Activated CD4-positive, alpha-beta T cell treated with anti-CD3 and anti-CD28 coated beads, Interleukin-2, amount 10 ng/mL, durations not matched to agents 7 days and 5 days (primary cell): ENCODE measurements around the gene GPR157. TPM values are rescaled to one million over a fixed set of nuclear protein-coding genes. Genes with fewer than 3 reads are reported as not detected.
A peak's percentile ranks its signal among the peaks of the same experiment; 100 is the strongest.
"Not testable (repeated sequence)": the region's sequence is repeated elsewhere in the genome, so short reads cannot be mapped to it uniquely, and the experiment has no call there.

Source experiments
- CTCF ChIA-PET: fragments of 350-600 bp; sonication (Branson Sonifier 250); formaldehyde crosslinking; loops from one replicate; lab custom pipeline; 2021; ENCODE audit warnings: antibody characterized with exemption; lab: Charles Lee
- POLR2A ChIA-PET: fragments of 350-600 bp; sonication (Branson Sonifier 250); formaldehyde crosslinking; loops from one replicate; lab custom pipeline; 2021; ENCODE audit warnings: antibody characterized with exemption; lab: Charles Lee
- DNase-seq: peaks from one replicate; pipeline ENCODE4 v3.0.0-alpha.2; 2020
- H3K27ac Mint-ChIP-seq: one replicate; pipeline ENCODE4 v1.8.0; 2021; ENCODE audit warnings: mild to moderate bottlenecking, moderate library complexity, mixed read lengths
- H3K27me3 Mint-ChIP-seq: one replicate; pipeline ENCODE4 v1.8.0; 2021; ENCODE audit warnings: mixed read lengths
- H3K36me3 Mint-ChIP-seq: one replicate; pipeline ENCODE4 v1.8.0; 2021; ENCODE audit warnings: low read depth, mixed read lengths
- H3K4me1 Mint-ChIP-seq: one replicate; pipeline ENCODE4 v1.8.0; 2021; ENCODE audit warnings: mixed read lengths
- H3K4me3 Mint-ChIP-seq: one replicate; pipeline ENCODE4 v1.8.0; 2021; ENCODE audit warnings: mild to moderate bottlenecking, moderate library complexity, mixed read lengths
- H3K9me3 Mint-ChIP-seq: one replicate; pipeline ENCODE4 v1.8.0; 2021; ENCODE audit warnings: mixed read lengths
- total RNA-seq, 2 experiments: library from RNA; stranded (reverse); gene quantifications; one replicate each; pipeline ENCODE4 v1.2.3, GENCODE V29; 2021

GPR157 gene
- total RNA-seq, 2 experiments from 2014 or later: 3.4 to 5.7 TPM

DNA sequence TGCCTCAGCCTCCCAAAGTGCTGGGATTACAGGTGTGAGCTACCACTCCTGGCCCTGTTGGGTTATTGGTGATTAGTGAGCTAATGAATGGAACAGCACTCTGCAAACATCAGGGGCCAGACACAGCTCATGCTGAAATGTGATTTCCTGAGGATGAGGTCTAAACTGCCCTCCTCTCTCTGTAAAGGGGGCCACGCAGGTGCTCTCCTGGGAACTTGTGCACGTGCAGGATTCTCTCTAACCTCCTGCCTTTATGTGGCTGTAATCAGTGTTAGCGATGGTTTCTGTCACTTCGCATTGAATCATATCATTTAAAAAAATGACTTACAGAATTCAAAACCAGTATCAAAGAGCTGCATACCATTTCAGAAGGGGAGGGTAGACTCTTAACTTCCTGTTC, 3.6 kb downstream of the GPR157 start:
- no peaks in the 10 kb centered on the region for H3K36me3 Mint-ChIP-seq
- H3K4me1 Mint-ChIP-seq: peaks cover 52% of the 10 kb centered on the region
- H3K27ac Mint-ChIP-seq: no peak overlapping the region
- no peak overlapping the region for H3K4me3 Mint-ChIP-seq
- CTCF ChIA-PET: interaction anchor here (0.7 to 1.5 kb wide), 2 partner anchors 15 to 76 kb away, joined by 3 to 5 read pairs; no protein-coding TSS in a partner anchor
- POLR2A ChIA-PET: no interaction called here
- H3K27me3 Mint-ChIP-seq: peaks cover 2% of the 10 kb centered on the region
- DNase-seq: no peak
- H3K9me3 Mint-ChIP-seq: no peaks in the 10 kb centered on the region

DNA sequence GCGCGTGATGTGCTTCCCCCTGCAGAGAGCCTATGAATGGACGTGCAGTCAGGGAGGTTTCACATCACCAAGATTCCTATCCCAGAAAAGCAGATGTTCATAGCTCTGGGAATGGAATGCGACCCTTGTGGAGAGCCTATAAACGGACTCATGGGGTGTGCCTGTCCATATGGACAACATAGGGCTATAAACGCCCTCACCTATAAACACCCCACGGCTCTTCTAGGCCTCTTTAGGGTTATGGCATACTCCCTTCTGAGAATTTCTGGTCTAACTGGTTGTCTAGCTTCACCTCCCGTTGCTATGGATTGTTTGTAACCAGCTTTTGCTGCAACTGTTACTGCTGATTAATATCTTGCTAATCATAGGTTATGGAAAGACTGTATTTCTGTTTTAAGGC, 4.5 kb downstream of the GPR157 start:
- POLR2A ChIA-PET: not testable (repeated sequence)

DNA sequence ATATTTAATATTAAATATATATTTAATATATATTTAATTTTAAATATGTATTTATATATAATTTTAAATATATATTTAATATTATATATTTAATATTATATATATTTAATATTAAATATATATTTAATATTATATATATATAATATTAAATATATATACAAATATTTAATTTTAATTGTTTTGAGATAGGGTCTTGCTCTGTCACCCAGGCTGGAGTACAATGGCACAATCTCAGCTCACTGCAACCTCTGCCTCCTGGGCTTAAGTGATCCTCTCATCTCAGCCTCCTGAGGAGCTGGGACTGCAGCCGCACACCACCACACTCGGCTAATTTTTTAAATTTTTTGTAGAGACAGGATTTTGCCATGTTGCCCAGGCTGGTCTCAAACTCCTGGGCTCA, 5.2 kb downstream of the GPR157 start:
- POLR2A ChIA-PET, H3K9me3 Mint-ChIP-seq, H3K4me3 Mint-ChIP-seq, H3K27ac Mint-ChIP-seq, H3K36me3 Mint-ChIP-seq, H3K27me3 Mint-ChIP-seq, DNase-seq: not testable (repeated sequence)
- H3K4me1 Mint-ChIP-seq: peaks cover 45% of the 10 kb centered on the region
- CTCF ChIA-PET: interaction anchor here (0.7 kb wide), 1 partner anchor 19 kb away, joined by 3 read pairs; no protein-coding TSS in a partner anchor

More for the DNA sequence above, 4.5 kb downstream of the GPR157 start:
- DNase-seq, H3K27me3 Mint-ChIP-seq, H3K9me3 Mint-ChIP-seq, H3K4me3 Mint-ChIP-seq, H3K36me3 Mint-ChIP-seq, H3K27ac Mint-ChIP-seq: not testable (repeated sequence)
- peaks cover 45% of the 10 kb centered on the region for H3K4me1 Mint-ChIP-seq
- CTCF ChIA-PET: interaction anchor here (0.6 to 1.5 kb wide), 3 partner anchors 12 to 77 kb away, joined by 3 to 4 read pairs (median 3); no protein-coding TSS in a partner anchor

DNA sequence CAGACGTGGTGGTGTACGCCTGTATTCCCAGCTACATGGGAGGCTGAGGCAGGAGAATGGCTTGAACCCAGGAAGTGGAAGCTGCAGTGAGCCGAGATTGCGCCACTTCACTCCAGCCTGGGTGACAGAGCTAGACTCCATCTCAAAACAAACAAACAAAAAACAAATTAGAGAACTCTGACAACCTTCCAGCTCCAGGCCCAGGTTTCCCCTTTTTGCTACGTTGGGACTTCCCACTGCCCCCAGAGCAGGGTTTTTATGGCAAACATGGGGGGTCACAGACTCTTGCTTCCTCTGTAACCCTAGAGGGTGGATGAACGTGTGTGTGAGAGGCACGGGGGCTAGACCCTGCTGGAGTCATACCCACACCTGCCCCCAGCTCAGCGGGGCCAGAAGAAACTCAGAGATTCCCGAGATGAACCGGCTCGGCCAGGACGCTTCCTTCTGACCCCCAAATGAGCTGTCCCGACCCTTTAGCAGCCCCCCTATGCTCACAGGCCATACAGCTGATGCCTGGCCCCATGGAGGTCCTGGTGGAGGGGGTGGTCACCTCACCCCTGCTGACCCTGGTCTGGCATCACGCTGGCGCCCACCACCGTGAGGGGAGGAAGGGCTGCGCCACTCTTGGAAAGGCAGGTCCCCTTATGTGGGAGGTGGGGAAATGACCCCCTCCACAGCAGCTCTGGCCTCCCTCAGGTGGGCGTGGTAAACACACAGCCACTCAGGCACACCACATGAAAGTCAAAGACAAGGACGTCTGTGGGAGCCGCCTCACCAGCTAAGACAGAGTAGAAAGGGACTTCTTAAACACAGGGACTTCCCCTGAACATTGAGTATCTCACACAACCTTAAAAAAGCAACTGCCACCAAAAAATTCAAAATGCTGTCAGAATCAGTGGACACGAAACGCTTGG, 7.1 kb downstream of the GPR157 start:
- Mint-ChIP-seq H3K4me1 (peaks cover 34% of the 10 kb centered on the region), H3K27ac (peak overlapping the region; percentile 72), H3K9me3 (no peaks in the 10 kb centered on the region), H3K4me3 (peak overlapping the region; percentile 44), H3K27me3 (peaks cover 2% of the 10 kb centered on the region), H3K36me3 (no peaks in the 10 kb centered on the region)
- CTCF ChIA-PET: interaction anchor here (0.6 to 1.7 kb wide), 4 partner anchors 9 to 401 kb away, joined by 3 to 7 read pairs (median 4); no protein-coding TSS in a partner anchor
- peak; percentile 70 for DNase-seq
- POLR2A ChIA-PET: no interaction called here

DNA sequence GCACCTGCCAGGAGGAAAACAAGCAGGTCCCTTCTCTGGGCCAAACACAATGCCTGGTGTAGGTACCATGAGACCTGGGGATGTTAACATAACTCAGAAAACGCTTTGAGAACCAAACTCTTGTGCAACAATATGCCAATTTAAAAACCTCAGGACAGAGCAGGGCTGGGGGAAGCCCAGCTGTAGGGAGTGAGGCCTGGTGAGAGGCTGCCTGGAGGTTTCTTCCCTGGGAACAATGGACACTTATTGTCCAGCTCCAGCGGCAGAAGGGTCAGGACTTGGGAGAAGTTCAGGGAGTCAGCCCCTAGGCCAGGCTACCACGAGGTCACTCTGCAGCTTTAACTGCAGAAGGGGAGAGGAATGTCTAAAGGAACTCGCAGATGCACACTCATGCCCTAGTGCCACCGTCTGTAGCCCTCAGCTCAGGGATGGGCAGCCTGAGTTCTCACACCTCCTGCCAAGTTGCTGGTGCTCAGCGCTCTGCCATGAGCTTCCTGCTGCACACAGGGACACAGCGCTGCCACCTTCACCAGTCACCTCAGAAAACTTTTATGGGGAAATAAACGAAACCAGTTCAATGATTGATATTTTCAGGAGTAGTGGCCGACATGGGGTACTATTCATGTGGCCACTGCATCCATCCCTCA, 8.5 kb downstream of the GPR157 start:
- H3K4me3 Mint-ChIP-seq: no peak overlapping the region
- no peak overlapping the region for H3K27ac Mint-ChIP-seq
- no peaks in the 10 kb centered on the region for H3K36me3 Mint-ChIP-seq
- peaks cover 2% of the 10 kb centered on the region for H3K27me3 Mint-ChIP-seq
- ChIA-PET CTCF (interaction anchor here (1.6 to 1.7 kb wide), 2 partner anchors 8 to 12 kb away, joined by 4 to 5 read pairs; no protein-coding TSS in a partner anchor), POLR2A (no interaction called here)
- no peak for DNase-seq
- H3K9me3 Mint-ChIP-seq: no peaks in the 10 kb centered on the region
- peaks cover 24% of the 10 kb centered on the region for H3K4me1 Mint-ChIP-seq

DNA sequence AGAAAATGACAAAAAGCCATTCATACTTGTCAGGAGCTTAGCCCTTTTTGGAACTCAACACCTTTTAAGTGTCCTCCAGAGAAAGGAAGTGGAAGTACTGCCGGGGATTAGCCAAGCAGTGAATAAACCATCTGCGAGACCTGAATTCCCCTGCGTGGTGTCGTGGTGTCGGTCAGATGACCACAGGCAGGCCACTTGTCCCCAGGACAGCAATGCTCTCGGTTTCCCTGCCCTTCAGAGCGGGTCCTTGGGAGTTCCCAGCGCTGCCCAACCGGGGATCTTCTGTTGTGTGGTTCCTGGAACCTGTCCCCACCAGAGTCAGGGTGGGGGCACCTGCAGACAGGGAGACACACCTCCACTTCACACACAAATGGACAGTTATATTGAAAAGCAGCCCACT, 9.2 kb downstream of the GPR157 start:
- no peaks in the 10 kb centered on the region for H3K9me3 Mint-ChIP-seq
- H3K4me1 Mint-ChIP-seq: peaks cover 21% of the 10 kb centered on the region
- DNase-seq: no peak
- POLR2A ChIA-PET: no interaction called here
- no peaks in the 10 kb centered on the region for H3K36me3 Mint-ChIP-seq
- H3K27ac Mint-ChIP-seq: no peak overlapping the region
- H3K4me3 Mint-ChIP-seq: no peak overlapping the region
- H3K27me3 Mint-ChIP-seq: peaks cover 2% of the 10 kb centered on the region
- CTCF ChIA-PET: interaction anchor here (1.4 to 1.6 kb wide), 3 partner anchors 9 to 18 kb away, joined by 3 to 5 read pairs (median 4); no protein-coding TSS in a partner anchor

DNA sequence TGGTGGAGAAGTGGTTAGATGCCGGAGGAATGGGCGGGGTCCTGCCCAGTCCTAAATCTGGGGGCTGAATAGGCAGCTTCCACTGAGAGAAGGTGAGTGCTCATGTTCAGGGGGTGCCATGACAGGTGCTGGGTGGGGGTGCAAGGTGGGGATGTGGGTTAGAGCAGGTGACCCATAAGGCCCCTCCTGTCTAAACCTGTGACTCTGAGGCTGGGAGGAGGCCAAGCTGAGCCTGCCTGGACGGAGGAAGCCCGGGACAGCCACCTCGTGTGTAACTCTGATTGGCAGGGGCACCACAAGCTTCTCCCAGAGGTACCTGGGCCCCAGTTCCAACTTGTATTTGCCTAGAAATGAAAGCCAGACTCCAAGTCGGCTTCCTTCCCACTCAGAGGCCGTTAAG, 10.7 kb downstream of the GPR157 start:
- peaks cover 22% of the 10 kb centered on the region for H3K4me1 Mint-ChIP-seq
- H3K27me3 Mint-ChIP-seq: peaks cover 2% of the 10 kb centered on the region
- ChIA-PET POLR2A (no interaction called here), CTCF (interaction anchor here (1.5 kb wide), 1 partner anchor 10 kb away, joined by 4 read pairs; no protein-coding TSS in a partner anchor)
- H3K4me3 Mint-ChIP-seq: no peak overlapping the region
- no peak for DNase-seq
- H3K9me3 Mint-ChIP-seq: no peaks in the 10 kb centered on the region
- H3K36me3 Mint-ChIP-seq: no peaks in the 10 kb centered on the region
- H3K27ac Mint-ChIP-seq: no peak overlapping the region

DNA sequence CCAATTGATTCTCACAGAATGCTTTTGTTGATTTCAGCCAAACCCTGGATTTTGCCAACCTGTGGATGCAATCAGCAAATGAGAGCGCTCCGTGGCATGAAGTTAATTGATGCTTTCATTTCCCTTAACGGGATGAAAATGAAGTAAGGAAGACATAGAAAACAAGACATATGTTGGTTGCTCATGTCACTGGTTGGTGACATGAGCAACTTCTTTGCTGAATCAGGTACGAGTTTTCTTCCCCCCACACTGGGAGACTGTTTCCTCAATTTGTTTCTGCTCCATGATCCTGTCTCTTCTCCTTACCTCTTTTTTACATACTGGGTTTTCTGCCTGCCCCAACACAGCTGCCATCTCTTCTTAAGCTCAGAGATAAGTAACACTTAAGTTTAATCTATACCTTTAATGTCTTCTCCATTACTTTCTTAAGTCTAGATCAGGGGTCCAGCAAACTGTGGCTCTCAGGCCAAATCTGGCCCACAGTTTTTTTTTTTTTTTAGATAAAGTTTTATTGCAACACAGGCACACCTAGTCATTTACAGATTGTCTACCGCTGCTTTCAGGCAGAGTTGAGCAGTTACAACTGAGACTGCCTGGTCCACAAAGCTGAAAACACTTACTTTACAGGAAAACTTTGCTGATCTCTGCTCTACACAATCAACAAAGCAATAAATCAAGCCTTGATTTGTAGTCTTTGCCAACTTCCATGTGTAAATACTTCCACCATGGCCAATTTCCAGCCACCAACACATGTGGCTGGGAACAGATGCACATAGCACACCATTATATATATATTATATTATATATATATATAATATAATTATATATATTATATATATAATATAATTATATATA, 13.3 kb downstream of the GPR157 start:
- CTCF ChIA-PET: interaction anchor here (0.5 to 0.6 kb wide), 3 partner anchors 15 to 126 kb away, joined by 3 to 5 read pairs (median 3); no protein-coding TSS in a partner anchor
- no peak for DNase-seq
- Mint-ChIP-seq H3K9me3 (no peaks in the 10 kb centered on the region), H3K36me3 (no peaks in the 10 kb centered on the region), H3K27ac (no peak overlapping the region), H3K4me3 (no peak overlapping the region), H3K4me1 (peaks cover 29% of the 10 kb centered on the region), H3K27me3 (no peaks in the 10 kb centered on the region)
- POLR2A ChIA-PET: no interaction called here

DNA sequence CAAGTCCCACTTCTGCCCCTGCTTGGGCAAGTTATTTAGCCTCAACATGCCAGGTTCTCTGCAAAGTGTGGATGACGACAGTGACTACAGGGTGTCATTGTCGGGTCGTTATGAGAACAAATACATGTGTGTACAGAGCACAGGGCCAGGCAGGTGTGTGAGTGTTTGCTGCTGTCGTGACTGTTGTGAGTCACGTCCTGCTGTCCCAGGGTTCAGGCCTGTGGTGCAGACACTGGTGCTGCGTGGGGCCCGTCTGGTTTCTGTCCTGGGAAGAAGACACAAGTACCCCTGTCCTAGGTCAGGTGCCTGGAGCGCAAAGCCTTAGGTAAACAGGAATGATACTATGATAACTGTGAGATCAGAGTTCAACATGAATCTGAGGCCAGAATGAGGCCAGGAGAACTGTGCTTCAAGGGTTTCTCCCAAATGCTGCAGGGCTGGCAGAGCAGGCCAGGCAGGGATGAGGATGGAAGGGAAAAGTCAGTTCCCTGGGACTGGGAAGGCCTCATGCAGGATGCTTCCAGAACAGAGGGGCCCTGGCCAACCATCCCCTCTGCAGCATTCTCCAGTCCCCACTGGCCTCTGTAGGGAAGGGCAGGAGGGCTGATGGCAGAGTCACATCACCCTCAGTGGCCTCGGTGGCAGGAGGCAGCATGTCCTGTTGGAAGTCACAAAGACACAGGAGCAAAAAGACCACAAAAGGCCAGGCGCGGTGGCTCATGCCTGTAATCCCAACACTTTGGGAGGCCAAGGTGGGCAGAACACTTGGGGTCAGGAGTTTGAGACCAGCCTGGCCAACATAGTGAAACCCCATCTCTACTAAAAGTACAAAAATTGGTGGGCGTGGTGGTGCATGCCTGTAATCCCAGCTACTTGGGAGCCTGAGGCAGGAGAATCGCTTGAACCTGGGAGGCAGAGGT, 15.7 kb downstream of the GPR157 start:
- no peaks in the 10 kb centered on the region for H3K9me3 Mint-ChIP-seq
- DNase-seq: no peak
- H3K4me1 Mint-ChIP-seq: peaks cover 31% of the 10 kb centered on the region
- H3K36me3 Mint-ChIP-seq: no peaks in the 10 kb centered on the region
- no peak overlapping the region for H3K27ac Mint-ChIP-seq
- ChIA-PET CTCF (interaction anchor here (0.7 to 2.8 kb wide), 3 partner anchors 8 to 240 kb away, joined by 3 to 11 read pairs (median 5); no protein-coding TSS in a partner anchor), POLR2A (no interaction called here)
- H3K27me3 Mint-ChIP-seq: no peaks in the 10 kb centered on the region
- H3K4me3 Mint-ChIP-seq: no peak overlapping the region

DNA sequence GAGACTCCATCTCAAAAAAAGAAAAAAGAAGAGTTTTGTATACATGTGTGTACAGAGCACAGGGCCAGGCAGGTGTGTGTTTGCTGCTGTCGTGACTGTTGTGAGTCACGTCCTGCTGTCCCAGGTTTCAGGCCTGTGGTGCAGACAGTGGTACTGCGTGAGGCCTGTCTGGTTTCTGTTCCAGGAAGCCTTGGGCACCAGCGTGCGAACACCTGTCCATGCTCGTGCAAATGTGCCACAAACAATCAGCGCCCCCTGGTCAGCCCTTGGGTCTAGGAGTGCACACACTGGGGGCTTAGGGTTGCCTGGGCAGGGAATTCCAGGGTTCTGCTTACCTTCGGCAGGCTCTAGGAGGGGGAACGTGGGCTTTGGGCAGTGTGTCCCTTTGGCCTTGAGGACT, 16.9 kb downstream of the GPR157 start:
- no peak overlapping the region for H3K4me3 Mint-ChIP-seq
- peaks cover 31% of the 10 kb centered on the region for H3K4me1 Mint-ChIP-seq
- CTCF ChIA-PET: interaction anchor here (0.6 to 2.8 kb wide), 10 partner anchors 7 to 155 kb away, joined by 3 to 14 read pairs (median 5); partner anchors contain the start of gene GPR157
- no peaks in the 10 kb centered on the region for H3K36me3 Mint-ChIP-seq
- no peak overlapping the region for H3K27ac Mint-ChIP-seq
- H3K27me3 Mint-ChIP-seq: no peaks in the 10 kb centered on the region
- no peaks in the 10 kb centered on the region for H3K9me3 Mint-ChIP-seq
- POLR2A ChIA-PET: no interaction called here
- peak; percentile 28 for DNase-seq

DNA sequence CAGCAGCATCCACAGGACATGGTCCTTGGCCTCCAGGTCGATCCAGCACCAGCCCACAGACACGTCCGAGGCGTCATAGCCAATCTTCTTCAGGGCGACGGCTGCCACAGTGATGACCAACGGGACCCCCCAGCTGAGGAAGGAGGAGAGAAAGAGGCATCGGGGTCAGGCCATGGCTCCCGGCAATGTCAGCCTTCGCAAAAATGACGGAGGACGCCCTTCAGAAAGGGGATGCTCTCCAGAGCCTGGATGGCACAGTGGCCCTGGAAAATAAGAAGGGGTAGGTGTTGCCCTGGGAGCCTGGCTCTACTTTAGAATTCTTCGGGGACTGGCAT, 17.6 kb downstream of the GPR157 start:
- Mint-ChIP-seq H3K36me3 (no peaks in the 10 kb centered on the region), H3K27me3 (no peaks in the 10 kb centered on the region), H3K9me3 (no peaks in the 10 kb centered on the region), H3K27ac (no peak overlapping the region), H3K4me1 (peaks cover 31% of the 10 kb centered on the region), H3K4me3 (no peak overlapping the region)
- POLR2A ChIA-PET: interaction anchor here (0.6 kb wide), 1 partner anchor 248 kb away, joined by 3 read pairs; no protein-coding TSS in a partner anchor
- no peak for DNase-seq
- CTCF ChIA-PET: interaction anchor here (0.8 to 2.8 kb wide), 15 partner anchors 8 to 379 kb away, joined by 3 to 14 read pairs (median 5); partner anchors contain the start of gene GPR157
